CD4-positive, alpha-beta T cell treated with Interleukin-15 for 1 hour (primary cell): ENCODE results near the gene NUCB1.
"Not testable (repeated sequence)": the region's sequence is repeated elsewhere in the genome, so short reads cannot be mapped to it uniquely, and the experiment has no call there.

ENCODE experiments used
- DNase-seq: peaks from one replicate; pipeline ENCODE4 v3.0.0-alpha.2; 2020

The NUCB1 gene

DNA sequence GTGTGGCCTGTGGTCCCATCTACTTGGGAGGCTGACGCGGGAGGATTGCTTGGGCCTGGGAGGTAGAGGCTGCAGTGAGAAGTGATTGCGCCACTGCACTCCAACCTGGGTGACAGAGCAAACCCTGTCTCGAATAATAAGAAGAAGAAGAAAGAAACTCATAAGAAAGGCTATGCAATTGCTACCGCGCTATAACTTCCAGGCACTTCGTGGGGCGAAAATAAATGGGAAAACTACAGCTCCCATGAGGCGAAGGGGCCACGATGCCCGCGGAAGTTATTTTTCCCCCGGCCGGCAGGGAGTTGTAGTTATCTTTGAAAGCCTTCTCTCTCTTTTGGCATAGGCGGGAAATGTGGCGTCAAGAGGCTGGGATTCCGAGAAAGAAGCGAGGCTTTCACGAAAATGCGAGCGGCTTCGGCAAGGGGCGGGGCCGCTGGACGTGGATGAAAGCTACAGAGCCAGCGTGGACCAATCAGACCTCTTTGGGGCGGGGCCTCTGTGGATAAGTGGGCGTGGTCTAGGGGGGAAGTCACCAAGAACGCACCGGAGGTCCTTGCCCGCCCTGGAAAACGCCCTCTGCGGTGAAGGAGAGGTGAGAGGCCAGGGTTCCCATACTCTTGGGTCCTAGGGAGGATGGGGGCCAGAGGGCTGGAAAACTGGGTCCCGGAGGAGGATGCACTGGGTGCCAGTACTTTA lies at the start of gene NUCB1:
TSS of gene NUCB1 (plus strand) at position 532 of the 696 bp plus-strand sequence. CDS start 485 bp downstream, outside the sequence.
- peak; percentile 98 for DNase-seq

DNA sequence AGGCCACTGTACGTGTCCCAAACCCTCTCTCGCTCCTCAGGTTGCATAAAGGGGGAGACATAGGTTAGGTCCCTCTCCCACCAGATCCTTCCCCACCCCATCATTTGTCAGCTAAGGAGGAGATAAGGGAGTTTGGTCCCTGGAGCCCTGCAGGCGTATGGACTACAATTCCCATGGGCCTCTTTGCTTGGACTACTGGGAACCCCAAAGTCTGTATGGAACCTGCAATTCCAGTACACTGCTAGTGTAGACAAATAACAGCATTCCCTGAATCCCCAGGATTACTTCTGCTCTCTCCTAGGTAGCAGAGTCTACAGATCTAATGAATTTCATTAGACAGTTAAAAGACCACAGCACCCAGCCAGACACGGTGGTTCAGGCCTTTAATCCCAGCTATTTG lies 47.8 kb upstream of the NUCB1 start:
- DNase-seq = no peak

DNA sequence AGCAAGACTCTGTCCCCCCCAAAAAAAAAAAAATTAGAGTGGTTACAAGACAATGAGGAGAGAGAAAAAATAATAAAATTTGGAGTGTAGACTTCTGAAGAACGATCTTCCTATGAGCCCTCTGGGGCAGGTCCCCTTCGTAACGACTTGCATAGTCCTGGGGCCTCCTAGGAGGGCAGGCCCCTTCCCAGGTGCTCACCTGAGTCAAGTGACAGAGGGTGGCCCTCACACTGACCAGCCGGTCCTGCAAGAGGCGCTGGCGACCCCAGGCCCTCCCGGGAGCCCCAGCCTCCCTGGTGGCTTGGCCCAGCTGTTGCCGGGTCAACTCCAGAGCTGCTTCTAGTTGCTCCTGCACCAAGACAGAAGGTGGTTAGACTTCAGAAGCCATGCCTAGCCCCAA lies 46.6 kb upstream of the NUCB1 start:
- no peak for DNase-seq

DNA sequence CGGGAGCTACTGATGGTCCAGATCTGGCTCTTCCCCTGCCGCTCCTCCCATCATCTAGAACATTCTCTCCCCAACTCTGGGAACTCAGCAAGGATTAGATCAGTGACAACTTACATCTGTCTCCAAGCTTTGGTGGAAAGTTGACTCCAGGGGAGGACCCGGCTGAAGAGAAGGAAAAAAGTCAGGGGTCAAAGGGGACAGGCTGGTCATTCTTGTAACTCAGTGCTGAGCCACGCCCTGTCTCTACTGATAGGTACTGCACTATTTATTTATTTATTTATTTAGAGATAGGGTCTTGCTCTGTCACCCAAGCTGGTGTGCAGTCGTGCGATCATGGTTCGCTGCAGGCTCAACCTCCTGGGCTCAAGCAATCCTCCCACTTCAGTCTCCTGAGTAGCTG lies 46.0 kb upstream of the NUCB1 start:
- no peak for DNase-seq

DNA sequence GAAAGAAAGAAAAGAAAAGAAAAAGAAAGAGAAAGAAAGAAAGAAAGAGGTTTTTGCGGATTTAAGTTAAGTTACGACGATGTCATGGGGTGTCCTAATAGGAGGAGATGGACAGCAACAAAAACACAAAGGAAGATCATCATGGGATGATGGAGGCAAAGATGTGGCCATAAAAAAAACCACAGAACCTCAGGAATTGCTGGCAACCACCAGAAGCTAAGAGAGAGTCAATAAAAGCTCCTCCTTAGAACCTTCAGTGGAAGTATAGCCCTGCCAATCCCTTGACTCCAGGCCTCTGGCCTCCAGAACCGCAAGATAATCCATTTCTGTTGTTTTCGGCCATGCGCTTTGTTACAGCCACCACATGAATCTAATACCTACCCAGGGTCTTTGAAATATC lies 43.2 kb upstream of the NUCB1 start:
- no peak for DNase-seq

DNA sequence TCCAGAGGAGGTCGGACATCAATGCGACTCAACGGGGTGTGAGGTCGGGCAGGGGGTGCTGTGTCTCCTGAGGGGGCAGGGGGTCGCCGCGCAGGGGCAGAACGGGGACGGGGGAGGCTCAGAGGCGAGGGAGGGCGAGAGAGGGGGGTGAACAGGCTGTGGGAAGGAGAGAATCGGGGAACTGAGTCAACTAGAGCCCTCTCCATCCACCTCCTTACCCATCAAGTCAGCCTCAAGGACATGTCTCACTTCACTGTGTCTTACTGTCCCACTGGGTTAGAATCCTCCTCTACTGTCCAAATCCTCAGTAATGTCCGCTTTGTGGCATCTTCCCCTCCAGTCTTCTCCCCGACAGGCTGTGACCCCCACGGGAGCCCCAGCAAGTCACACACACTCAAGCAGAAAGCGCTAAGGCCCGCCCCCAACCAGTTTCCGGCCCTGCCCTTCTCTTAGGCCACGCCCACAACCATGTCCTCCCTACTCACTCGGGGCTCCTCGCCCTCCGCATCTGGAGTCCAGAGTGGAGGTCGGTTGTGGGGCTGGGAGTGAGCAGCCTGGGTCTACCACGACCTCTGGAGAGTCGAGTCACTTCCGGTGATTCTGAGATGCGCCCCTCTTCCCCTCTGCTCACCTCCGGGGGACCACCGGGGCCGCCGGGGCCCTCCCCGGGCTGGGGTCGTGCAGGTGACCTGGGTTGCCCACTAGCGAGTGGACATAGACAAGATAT lies 41.0 kb upstream of the NUCB1 start:
- peak; percentile 87 for DNase-seq

DNA sequence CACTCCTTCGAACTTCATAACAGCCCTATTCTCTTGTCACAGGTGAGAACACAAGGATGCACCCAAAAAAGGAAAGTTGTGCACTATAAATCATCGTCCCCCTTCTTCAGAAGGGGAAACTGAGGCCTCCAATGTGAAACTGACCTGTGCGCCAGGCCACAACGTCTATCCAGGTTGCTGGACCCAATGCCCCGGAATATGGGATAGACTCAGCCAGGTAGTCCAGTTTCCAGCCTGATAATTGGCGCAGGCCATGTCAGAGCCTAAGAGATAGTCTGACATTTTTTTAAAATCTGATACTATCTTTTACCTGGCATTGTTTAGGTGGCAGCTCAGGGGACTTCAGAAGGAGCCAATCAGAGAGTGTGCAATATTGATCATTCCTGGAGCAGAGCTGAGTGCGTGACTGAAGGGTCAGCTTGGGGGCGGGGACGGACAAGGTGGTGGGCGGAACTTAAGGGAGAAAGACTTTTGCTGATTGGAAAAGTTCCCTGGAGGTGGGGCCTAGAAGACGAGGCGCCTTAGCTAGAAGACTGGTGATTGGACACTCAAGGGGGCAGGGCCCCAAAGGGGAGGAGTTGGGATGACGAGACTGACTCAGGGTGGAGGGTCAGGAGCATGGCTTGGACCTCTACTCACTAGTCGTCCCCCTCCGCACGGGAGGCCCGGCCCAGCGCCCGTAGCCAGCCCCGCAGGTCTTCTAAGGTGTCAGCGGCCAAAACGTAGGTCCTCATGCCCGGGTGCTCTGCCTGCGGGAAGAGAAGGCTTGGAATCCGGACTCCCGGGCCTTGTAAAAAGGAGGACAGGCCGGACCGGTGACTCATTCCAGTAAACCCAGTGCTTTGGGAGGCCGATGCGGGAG lies 40.2 kb upstream of the NUCB1 start:
- peak; percentile 63 for DNase-seq

DNA sequence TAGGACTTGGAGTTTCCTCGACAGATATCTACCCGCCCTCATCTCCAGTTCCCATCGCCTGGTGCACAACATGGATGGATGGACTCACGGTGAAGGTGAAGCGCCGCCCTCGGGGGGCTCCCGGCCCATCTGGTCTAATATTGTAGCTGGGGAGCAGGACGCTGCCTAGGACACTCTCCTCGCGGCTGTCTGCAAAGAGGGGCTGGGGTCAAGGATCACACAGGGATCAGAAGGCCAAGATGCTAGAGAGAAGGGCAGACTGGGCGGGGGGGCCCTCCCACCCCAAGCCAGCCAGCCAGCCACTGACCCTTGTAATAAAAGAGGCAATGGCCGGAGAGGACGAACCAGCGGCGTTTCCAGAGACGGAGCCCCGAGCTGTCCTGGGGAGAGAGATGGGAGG lies 38.8 kb upstream of the NUCB1 start:
- no peak for DNase-seq

DNA sequence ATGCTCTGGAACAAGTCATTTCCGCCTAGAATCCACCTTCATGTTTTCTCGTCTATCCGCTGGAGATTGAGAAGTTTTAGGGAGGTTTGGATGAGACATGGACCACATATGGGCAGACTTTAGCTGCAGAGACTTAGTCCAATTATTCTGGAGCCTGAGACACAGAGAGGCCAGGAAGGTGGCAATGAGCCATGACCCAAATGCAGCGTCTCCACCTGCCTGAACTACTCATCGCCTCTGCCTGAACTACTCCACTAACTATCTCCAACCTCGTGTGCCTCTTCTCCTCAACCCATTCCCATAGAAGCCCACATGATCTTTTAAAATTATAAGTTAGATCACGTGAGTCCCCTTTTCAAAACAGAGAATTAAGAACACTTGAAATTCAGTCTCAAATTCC lies 37.3 kb upstream of the NUCB1 start:
- no peak for DNase-seq

DNA sequence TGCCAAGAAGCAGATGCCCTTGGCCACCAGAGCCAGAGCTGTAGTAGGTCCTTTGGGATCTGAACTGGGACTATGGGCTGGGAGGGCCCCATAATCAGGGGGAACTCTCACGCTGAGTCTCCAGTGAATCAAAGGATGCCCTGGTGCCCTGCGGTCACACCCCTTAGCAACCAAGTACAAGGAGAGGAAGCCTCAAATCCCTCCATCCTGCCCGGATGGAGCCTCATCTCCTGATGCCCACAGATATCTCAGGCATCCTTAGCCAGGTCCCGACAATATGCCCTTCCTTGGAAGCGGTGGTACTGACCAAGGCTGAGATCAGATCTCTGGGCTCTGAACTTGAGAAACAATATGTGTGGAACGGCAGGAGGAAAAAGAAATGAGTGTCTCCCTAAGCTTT lies 33.4 kb upstream of the NUCB1 start:
- no peak for DNase-seq

DNA sequence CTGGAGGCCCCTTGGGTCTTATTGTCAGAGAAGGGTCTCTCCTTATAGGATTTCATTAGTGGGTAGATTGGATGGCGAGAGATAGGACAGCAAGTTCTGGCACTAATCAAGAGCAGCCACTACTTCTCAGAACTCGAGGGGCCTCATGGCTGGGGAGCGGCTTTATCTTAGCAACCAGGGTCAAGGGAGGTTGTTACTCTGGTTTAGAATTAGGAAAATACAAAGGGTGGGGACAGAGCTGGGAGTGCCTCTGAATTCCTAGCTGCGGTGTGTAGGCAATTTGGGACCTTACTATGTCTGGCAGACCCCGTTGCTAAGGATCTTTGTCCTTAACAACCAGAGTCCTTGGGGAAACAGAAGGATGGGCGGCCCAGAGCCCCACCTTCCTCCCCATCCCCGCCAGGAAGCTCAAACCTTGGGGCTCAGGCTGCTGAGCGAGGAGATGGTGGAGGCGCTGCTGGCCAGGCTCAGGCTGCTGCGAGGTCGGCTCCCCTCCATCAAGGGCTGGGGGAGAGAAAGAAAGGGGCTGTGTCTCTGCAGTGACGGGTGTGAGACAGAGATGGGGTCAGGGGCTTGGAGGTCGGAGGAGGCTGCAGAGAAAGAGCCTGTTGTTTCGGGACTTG lies 32.9 kb upstream of the NUCB1 start:
- DNase-seq = no peak

DNA sequence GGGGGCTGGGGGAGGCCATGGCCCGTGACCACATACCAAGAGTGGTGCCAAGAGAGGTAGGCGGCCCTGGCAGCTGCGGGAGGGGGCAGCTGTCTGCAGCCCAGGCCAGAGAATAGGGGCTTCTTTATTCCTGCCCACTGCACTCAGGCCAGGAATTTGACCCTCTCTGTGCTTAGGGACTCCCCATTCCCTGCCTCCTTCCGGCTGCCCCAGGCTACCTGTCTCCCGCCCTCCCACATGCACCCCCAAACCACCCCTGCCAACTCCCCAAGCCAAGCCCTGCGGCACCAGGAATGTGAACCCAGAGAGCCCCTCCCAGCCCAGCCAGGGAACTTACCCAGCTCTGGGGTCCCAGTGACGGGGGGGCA lies 32.4 kb upstream of the NUCB1 start:
- no peak for DNase-seq

DNA sequence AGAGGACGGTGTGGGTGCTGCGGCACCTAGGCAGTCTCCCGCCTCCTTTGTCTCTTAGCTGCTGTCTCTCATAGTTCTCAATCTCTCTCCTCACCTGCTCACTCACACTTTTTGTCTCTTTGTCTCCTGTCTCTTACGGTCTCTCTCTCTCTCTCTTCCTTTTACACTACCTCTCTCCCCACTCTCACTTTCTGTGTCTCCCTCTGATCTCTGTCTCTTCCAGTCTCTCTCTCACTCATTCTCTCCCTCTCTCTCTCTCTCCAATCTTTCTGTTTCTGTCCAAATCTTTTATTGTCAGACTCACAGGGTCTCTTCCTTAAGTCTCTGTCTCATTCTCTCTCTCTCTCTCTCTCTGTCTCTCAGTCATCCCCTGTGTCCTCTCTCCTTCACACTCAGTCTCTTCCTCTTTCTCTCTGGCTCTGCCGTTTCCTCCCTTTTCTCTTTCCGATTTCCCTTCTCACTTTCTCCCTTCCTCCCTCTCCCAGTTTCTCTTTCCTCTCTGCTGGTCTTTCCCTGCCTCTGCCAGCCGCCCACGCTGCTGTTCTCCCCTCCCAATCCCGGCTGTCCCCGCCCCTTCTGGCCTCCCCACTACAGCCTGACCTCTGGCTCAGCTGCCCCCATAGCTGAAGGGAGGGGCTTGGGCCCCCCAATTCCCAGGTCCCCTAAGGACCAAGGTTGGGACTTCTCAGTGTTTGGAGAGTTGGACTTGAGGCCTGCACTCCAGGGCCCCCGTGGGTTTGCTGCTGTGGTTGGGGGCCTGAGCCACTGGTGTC lies 31.8 kb upstream of the NUCB1 start, which contains the start of gene PLEKHA4:
TSS of gene PLEKHA4 (minus strand) at position 504 of the 773 bp plus-strand sequence. CDS start 997 bp downstream, outside the sequence.
- no peak for DNase-seq

DNA sequence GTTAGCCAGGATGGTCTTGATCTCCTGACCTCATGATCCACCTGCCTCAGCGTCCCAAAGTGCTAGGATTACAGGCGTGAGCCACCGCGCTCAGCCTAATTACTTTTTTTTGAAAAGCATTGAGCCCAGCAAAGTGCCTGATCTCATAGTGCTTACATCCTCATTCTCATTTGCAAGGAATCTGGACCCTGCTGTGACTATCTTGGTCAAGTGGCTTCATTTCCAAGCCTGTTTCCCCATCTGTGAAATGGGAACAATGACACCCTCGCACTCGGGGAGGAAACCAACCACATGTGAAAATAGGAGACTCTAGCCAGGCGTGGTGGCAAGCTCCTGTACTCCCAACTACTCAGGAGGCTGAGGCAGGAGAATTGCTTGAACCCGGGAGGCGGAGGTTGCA lies 30.1 kb upstream of the NUCB1 start:
- no peak for DNase-seq

DNA sequence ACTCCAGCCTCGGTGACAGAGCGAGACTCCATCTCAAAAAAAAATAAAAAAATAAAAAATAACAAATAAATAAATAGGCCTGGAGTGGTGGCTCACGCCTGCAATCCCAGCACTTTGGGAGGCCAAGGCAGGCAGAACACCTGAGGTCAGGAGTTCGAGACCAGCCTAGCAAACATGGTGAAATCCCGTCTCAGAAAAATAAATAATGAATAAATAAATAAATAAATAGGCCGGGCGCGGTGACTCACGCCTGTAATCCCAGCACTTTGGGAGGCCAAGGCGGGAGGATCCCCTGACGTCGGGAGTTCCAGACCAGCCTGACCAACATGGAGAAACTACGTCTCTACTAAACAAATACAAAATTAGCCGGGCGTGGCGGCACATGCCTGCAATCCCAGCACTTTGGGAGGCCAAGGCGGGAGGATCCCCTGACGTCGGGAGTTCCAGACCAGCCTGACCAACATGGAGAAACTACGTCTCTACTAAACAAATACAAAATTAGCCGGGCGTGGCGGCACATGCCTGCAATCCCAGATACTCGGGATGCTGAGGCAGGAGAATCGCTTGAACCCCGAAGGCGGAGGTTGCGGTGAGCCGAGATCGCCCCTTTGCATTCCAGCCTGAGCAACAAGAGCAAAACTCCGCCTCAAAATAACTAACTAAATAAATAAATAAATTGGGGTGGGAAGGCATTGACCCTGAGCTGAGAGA lies 28.5 kb upstream of the NUCB1 start:
- DNase-seq = not testable (repeated sequence)

DNA sequence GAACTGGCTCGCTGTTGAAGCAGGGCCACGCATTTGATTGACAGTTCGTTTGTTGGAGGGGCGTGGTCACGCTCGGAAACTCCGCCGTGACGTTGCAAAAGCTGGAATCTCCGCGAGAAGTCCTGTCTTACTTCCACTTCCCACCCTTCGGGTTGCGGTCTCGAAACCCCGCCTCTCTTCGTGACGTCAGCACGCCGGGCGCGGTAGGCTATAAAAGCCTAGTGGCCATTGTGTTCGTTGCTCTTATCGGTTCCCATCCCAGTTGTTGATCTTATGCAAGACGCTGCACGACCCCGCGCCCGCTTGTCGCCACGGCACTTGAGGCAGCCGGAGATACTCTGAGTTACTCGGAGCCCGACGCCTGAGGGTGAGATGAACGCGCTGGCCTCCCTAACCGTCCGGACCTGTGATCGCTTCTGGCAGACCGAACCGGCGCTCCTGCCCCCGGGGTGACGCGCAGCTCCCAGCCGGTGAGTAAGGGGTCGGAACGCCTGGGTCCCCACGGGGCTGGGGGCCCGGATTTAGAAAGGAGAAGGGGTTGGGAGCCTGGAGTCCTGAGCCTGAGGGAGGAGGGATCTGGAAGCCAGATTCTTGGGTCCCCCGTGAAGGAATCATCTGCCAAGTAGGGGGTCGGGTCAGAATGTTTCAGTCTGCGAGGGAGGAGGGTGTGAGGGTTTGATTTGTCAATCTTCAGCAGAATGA lies 27.8 kb upstream of the NUCB1 start, which contains the start of gene PPP1R15A:
TSS of gene PPP1R15A (plus strand) at position 240 of the 702 bp plus-strand sequence. CDS start 813 bp downstream, outside the sequence.
- DNase-seq = peak; percentile 99

DNA sequence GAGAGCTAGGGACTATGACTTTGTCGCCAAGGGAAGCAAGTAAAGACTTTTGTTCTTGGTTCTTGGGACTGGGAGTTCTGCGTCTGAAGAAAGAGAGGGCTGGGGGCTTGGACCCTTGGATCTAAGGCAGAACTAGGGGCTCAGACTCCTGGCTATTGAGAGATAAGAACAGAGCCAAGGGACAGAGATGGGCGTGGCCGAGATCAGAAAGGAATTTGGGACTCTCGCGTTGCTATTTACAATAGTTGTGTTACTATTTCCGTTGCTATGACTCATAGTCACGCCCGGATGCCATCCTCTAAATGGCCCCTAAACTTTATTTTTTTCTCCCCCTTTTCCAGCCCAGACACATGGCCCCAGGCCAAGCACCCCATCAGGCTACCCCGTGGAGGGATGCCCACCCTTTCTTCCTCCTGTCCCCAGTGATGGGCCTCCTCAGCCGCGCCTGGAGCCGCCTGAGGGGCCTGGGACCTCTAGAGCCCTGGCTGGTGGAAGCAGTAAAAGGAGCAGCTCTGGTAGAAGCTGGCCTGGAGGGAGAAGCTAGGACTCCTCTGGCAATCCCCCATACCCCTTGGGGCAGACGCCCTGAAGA lies 27.1 kb upstream of the NUCB1 start:
- DNase-seq = peak; percentile 89

DNA sequence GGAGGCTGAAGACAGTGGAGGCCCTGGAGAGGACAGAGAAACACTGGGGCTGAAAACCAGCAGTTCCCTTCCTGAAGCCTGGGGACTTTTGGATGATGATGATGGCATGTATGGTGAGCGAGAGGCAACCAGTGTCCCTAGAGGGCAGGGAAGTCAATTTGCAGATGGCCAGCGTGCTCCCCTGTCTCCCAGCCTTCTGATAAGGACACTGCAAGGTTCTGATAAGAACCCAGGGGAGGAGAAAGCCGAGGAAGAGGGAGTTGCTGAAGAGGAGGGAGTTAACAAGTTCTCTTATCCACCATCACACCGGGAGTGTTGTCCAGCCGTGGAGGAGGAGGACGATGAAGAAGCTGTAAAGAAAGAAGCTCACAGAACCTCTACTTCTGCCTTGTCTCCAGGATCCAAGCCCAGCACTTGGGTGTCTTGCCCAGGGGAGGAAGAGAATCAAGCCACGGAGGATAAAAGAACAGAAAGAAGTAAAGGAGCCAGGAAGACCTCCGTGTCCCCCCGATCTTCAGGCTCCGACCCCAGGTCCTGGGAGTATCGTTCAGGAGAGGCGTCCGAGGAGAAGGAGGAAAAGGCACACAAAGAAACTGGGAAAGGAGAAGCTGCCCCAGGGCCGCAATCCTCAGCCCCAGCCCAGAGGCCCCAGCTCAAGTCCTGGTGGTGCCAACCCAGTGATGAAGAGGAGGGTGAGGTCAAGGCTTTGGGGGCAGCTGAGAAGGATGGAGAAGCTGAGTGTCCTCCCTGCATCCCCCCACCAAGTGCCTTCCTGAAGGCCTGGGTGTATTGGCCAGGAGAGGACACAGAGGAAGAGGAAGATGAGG lies 26.4 kb upstream of the NUCB1 start:
- DNase-seq = peak; percentile 23
